K562 (cell line): ENCODE data around the gene COPE. TPM values are rescaled to one million over a fixed set of nuclear protein-coding genes. Genes with fewer than 3 reads are reported as not detected.
A peak's percentile ranks its signal among the peaks of the same experiment; 100 is the strongest.

Source experiments
- ATF1 ChIP-seq, 2 experiments: fragments of 450-650 bp in 1 of 2; IDR thresholded peaks; 2 replicates each; pipeline ENCODE4 v1.6.1; 2016; ENCODE audit warnings: missing compliant biosample characterization in 1 of 2, missing genetic modification characterization in 1 of 2
- BCL6 ChIP-seq: fragments of 250-450 bp; sonication (Bioruptor Pico); IDR thresholded peaks from 2 replicates; pipeline ENCODE4 v1.4.0; 2020
- CBFB ChIP-seq: sonication (generic); formaldehyde crosslinking; IDR thresholded peaks from 2 replicates; pipeline ENCODE4 v1.4.0; 2020; ENCODE audit warnings: mild to moderate bottlenecking, missing genetic modification reagents
- EP400 ChIP-seq: fragments of 450-650 bp; IDR thresholded peaks from 2 replicates; pipeline ENCODE4 v1.6.1; 2017; ENCODE audit warnings: antibody characterized with exemption, mild to moderate bottlenecking, moderate library complexity
- ETV5 ChIP-seq: sonication (generic); formaldehyde crosslinking; IDR thresholded peaks from 2 replicates; pipeline ENCODE4 v1.4.0; 2020; ENCODE audit warnings: low read depth, mild to moderate bottlenecking, missing genetic modification reagents
- ETV6 ChIP-seq, 3 experiments: fragments of 150-350 bp in 1 of 3; sonication (generic) in 1 of 3; formaldehyde crosslinking in 1 of 3; IDR thresholded peaks; 2 replicates each; pipeline versions ENCODE4 v1.6.1 to v1.8.0; 2014 to 2022; ENCODE audit warnings: borderline replicate concordance in 2 of 3, low read depth in 2 of 3, antibody characterized with exemption in 1 of 3, low read length in 1 of 3, mild to moderate bottlenecking in 1 of 3, missing genetic modification reagents in 1 of 3
- HDAC2 ChIP-seq: fragments of 450-650 bp; IDR thresholded peaks from 2 replicates; pipeline ENCODE4 v1.6.1; 2016; ENCODE audit warnings: mild to moderate bottlenecking
- KAT2B ChIP-seq: IDR thresholded peaks from one replicate; pipeline ENCODE4 v1.6.1; 2012; ENCODE audit warnings: low read depth, mild to moderate bottlenecking, control low read depth, inconsistent platforms, low read length, moderate library complexity
- MAZ ChIP-seq, 2 experiments: fragments of 450-650 bp in 1 of 2; sonication (generic) in 1 of 2; formaldehyde crosslinking; IDR thresholded peaks in 1 of 2; conservative IDR thresholded peaks in 1 of 2; 2 replicates each; pipeline versions ENCODE4 v1.4.0 to v1.5.0; 2020; ENCODE audit warnings: mild to moderate bottlenecking in 1 of 2, missing genetic modification reagents in 1 of 2
- MEF2A ChIP-seq: IDR thresholded peaks from 2 replicates; pipeline ENCODE4 v1.6.1; 2011; ENCODE audit warnings: low read depth, mild to moderate bottlenecking, low read length, moderate library complexity; ENCODE audit not compliant: control insufficient read depth
- MEF2D ChIP-seq: conservative IDR thresholded peaks from 2 replicates; pipeline ENCODE4 v1.6.1; 2016; ENCODE audit warnings: low read depth, missing genetic modification characterization, missing compliant biosample characterization
- SMARCA5 ChIP-seq: fragments of 450-650 bp; IDR thresholded peaks from 2 replicates; pipeline ENCODE4 v1.6.1; 2016
- STAG1 ChIP-seq: sonication (generic); formaldehyde crosslinking; IDR thresholded peaks from 2 replicates; pipeline ENCODE4 v1.5.0; 2020; ENCODE audit warnings: missing genetic modification reagents, borderline replicate concordance
- SUPT5H ChIP-seq: fragments of 450-650 bp; IDR thresholded peaks from 2 replicates; pipeline ENCODE4 v1.6.1; 2016
- TAF7 ChIP-seq: fragments of 450-650 bp; IDR thresholded peaks from 2 replicates; pipeline ENCODE4 v1.6.1; 2016; ENCODE audit warnings: missing genetic modification characterization, missing compliant biosample characterization
- TARDBP ChIP-seq: fragments of 450-650 bp; IDR thresholded peaks from 2 replicates; pipeline ENCODE4 v1.6.1; 2016
- ZFP30 ChIP-seq: fragments of 250-450 bp; sonication (Bioruptor Pico); IDR thresholded peaks from 2 replicates; pipeline ENCODE4 v1.8.0; 2022; ENCODE audit warnings: moderate library complexity, mild to moderate bottlenecking, inconsistent platforms, borderline replicate concordance
- ZNF274 ChIP-seq: IDR thresholded peaks from 2 replicates; pipeline ENCODE4 v1.6.1; 2011; ENCODE audit warnings: low read depth, mild to moderate bottlenecking, low read length, moderate library complexity, borderline replicate concordance
- ZNF830 ChIP-seq: fragments of 250-450 bp; sonication (Bioruptor Pico); IDR thresholded peaks from 2 replicates; pipeline ENCODE4 v1.5.0; 2021; ENCODE audit warnings: mild to moderate bottlenecking
- polyA plus RNA-seq, 8 experiments: library from polyadenylated mRNA; depleted of rRNA in 4 of 8; stranded (reverse) in 5 of 8; unstranded in 3 of 8; fragments of >200 nt; fragmentation: Nextera tagmentation in 2 of 8; fragmentation: Illumina TruSeq in 1 of 8; extraction: Ambion mirVana in 2 of 8; extraction: Trizol in 1 of 8; gene quantifications; 2 replicates each; pipeline versions ENCODE4 v1.2.1 to v1.2.3, GENCODE V29; 2011 to 2014; ENCODE audit warnings: inconsistent platforms in 1 of 8, missing spikeins in 1 of 8
- total RNA-seq, 7 experiments: library from RNA; depleted of rRNA in 6 of 7; stranded (reverse); fragments of >200 nt in 6 of 7; fragmentation: Illumina TruSeq in 2 of 7; extraction: Trizol in 2 of 7; gene quantifications; 2 replicates each; pipeline versions ENCODE4 v1.2.1 to v1.2.3, GENCODE V29; 2011 to 2021; ENCODE audit warnings: low replicate concordance in 1 of 7
- TF ChIP-seq, protein P1 (sequence below): fragments of 450-650 bp; IDR thresholded peaks from 2 replicates; pipeline ENCODE4 v1.6.1; 2016
- TF ChIP-seq, protein P2 (sequence below): fragments of 450-650 bp; IDR thresholded peaks from 2 replicates; pipeline ENCODE4 v1.6.1; 2017; ENCODE audit warnings: mild to moderate bottlenecking, moderate library complexity
- TF ChIP-seq, protein P3 (sequence below): fragments of 450-650 bp; IDR thresholded peaks from 2 replicates; pipeline ENCODE4 v1.6.1; 2016; ENCODE audit warnings: mild to moderate bottlenecking
- TF ChIP-seq, protein P4 (sequence below): fragments of 450-650 bp; formaldehyde crosslinking; IDR thresholded peaks from 2 replicates; pipeline ENCODE4 v1.4.0; 2020; ENCODE audit warnings: mild to moderate bottlenecking

Gene COPE
- total and polyA plus RNA-seq, 9 of the 15 experiments (the other 6 are each of a cell fraction or from before 2014, with no cell fraction given) = 5.8 to 273 (median 147) TPM

DNA sequence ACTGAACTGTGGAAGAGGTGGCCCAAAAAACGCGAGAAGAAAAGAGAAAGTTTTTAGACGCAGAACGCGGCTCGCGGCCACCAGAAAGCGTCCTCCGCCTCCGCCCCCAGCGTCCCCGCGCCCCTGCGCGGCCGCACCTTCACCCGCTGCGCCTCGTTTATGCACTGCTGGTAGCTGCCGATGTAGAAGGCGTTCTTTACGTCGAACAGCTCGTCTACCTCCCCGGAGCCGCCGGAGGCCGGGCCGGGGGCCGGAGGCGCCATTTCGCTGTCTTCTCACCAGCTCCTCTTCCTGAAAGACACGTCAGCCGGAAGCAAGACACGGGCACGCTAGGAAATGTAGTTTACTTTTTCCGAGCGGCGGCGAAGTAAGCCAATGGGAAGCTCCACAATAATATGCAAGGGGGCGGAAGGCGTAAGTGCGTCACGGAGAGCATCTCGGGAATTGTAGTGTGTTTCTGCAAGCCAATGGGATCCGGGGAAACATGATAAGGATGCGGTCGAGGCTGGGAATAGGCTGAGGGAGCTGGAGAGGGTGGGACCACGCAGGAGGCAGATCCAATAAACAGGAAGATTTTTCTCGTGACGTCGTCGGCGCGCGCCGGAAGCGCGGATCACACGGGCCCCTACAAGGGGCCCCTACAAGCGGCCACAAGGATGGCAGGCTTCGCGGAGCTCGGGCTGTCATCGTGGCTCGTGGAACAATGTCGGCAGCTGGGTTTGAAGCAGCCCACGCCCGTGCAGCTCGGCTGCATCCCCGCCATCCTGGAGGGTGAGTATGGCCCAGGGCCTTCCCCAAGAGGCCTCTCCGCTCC lies at the start of gene COPE, which contains the start of gene DDX49 (continued):
- TF ChIP-seq EP400 (peak; percentile 98), ETV5 (CRISPR knock-in tag) (peak; percentile 83; the same call in 1 of the 2 replicates), BCL6 (CRISPR knock-in tag) (0 out of 2 replicates have a peak, but pooled peaks have one; percentile 5), ZFP30 (CRISPR knock-in tag) (no peak), TARDBP (peak; percentile 38; the same call in 1 of the 2 replicates), HDAC2 (peak; percentile 93), MAZ (CRISPR knock-in tag; conservative IDR thresholded peaks at IDR 0.05 in 1 of 2, IDR thresholded peaks at IDR 0.05 in 1 of 2) (peak; percentile 49 to 59; a peak in 3 of 4 replicates), KAT2B (no peak), ZNF274 (no peak), ATF1 (CRISPR knock-in tag; IDR thresholded peaks at IDR 0.05) (peak; percentile 87), ATF1 (tag; IDR thresholded peaks at IDR 0.05) (peak; percentile 100), ZNF830 (CRISPR knock-in tag) (no peak), MEF2D (no peak), TAF7 (tag) (peak; percentile 93), ETV6 (IDR thresholded peaks at IDR 0.05; ENCODE audit: borderline replicate concordance in 1 of 2, low read depth in 2 of 2, low read length in 1 of 2) (no peak), ETV6 (CRISPR knock-in tag; IDR thresholded peaks at IDR 0.05; ENCODE audit: borderline replicate concordance) (no peak), CBFB (CRISPR knock-in tag) (0 out of 2 replicates have a peak, but pooled peaks have one; percentile 48), MEF2A (no peak), STAG1 (CRISPR knock-in tag) (no peak), SUPT5H (peak; percentile 95), SMARCA5 (no peak)
- TF ChIP-seq, protein P1, sequence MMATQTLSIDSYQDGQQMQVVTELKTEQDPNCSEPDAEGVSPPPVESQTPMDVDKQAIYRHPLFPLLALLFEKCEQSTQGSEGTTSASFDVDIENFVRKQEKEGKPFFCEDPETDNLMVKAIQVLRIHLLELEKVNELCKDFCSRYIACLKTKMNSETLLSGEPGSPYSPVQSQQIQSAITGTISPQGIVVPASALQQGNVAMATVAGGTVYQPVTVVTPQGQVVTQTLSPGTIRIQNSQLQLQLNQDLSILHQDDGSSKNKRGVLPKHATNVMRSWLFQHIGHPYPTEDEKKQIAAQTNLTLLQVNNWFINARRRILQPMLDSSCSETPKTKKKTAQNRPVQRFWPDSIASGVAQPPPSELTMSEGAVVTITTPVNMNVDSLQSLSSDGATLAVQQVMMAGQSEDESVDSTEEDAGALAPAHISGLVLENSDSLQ = peak; percentile 99
- TF ChIP-seq, protein P2, sequence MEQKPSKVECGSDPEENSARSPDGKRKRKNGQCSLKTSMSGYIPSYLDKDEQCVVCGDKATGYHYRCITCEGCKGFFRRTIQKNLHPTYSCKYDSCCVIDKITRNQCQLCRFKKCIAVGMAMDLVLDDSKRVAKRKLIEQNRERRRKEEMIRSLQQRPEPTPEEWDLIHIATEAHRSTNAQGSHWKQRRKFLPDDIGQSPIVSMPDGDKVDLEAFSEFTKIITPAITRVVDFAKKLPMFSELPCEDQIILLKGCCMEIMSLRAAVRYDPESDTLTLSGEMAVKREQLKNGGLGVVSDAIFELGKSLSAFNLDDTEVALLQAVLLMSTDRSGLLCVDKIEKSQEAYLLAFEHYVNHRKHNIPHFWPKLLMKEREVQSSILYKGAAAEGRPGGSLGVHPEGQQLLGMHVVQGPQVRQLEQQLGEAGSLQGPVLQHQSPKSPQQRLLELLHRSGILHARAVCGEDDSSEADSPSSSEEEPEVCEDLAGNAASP = no peak
- TF ChIP-seq, protein P3, sequence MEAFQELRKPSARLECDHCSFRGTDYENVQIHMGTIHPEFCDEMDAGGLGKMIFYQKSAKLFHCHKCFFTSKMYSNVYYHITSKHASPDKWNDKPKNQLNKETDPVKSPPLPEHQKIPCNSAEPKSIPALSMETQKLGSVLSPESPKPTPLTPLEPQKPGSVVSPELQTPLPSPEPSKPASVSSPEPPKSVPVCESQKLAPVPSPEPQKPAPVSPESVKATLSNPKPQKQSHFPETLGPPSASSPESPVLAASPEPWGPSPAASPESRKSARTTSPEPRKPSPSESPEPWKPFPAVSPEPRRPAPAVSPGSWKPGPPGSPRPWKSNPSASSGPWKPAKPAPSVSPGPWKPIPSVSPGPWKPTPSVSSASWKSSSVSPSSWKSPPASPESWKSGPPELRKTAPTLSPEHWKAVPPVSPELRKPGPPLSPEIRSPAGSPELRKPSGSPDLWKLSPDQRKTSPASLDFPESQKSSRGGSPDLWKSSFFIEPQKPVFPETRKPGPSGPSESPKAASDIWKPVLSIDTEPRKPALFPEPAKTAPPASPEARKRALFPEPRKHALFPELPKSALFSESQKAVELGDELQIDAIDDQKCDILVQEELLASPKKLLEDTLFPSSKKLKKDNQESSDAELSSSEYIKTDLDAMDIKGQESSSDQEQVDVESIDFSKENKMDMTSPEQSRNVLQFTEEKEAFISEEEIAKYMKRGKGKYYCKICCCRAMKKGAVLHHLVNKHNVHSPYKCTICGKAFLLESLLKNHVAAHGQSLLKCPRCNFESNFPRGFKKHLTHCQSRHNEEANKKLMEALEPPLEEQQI = no peak
- TF ChIP-seq, protein P4, sequence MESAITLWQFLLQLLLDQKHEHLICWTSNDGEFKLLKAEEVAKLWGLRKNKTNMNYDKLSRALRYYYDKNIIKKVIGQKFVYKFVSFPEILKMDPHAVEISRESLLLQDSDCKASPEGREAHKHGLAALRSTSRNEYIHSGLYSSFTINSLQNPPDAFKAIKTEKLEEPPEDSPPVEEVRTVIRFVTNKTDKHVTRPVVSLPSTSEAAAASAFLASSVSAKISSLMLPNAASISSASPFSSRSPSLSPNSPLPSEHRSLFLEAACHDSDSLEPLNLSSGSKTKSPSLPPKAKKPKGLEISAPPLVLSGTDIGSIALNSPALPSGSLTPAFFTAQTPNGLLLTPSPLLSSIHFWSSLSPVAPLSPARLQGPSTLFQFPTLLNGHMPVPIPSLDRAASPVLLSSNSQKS (CRISPR knock-in tag) = no peak
